HEK293 (cell line): ENCODE measurements around the gene SOX5.
"Not testable (repeated sequence)": the region's sequence is repeated elsewhere in the genome, so short reads cannot be mapped to it uniquely, and the experiment has no call there.

Experiments used
- CTCF ChIP-seq: fragments of 450-650 bp; formaldehyde crosslinking; IDR thresholded peaks from 2 replicates; pipeline ENCODE4 v1.5.1; 2016; ENCODE audit warnings: missing biosample characterization, missing genetic modification characterization
- OSR2 ChIP-seq: fragments of 450-650 bp; formaldehyde crosslinking; IDR thresholded peaks from 2 replicates; pipeline ENCODE4 v1.5.1; 2016; ENCODE audit warnings: missing biosample characterization, missing genetic modification characterization
- REST ChIP-seq: fragments of 450-650 bp; formaldehyde crosslinking; IDR thresholded peaks from 2 replicates; pipeline ENCODE4 v1.5.1; 2016; ENCODE audit warnings: missing biosample characterization, missing genetic modification characterization
- SETDB1 ChIP-seq: IDR thresholded peaks from one replicate; pipeline ENCODE4 v1.6.1; 2017; ENCODE audit warnings: mild to moderate bottlenecking, low read length, moderate library complexity, mixed read lengths; ENCODE audit not compliant: insufficient read length
- SP2 ChIP-seq: fragments of 450-650 bp; formaldehyde crosslinking; IDR thresholded peaks from 2 replicates; pipeline ENCODE4 v1.5.1; 2016; ENCODE audit warnings: missing biosample characterization, missing genetic modification characterization
- TSHZ1 ChIP-seq: fragments of 450-650 bp; formaldehyde crosslinking; IDR thresholded peaks from 2 replicates; pipeline ENCODE4 v1.5.1; 2016; ENCODE audit warnings: missing biosample characterization, missing genetic modification characterization, borderline replicate concordance
- YY1 ChIP-seq: fragments of 450-650 bp; formaldehyde crosslinking; IDR thresholded peaks from 2 replicates; pipeline ENCODE4 v1.5.1; 2018; ENCODE audit warnings: missing biosample characterization, missing genetic modification characterization
- ZBTB6 ChIP-seq: fragments of 450-650 bp; formaldehyde crosslinking; IDR thresholded peaks from 2 replicates; pipeline ENCODE4 v1.5.1; 2017; ENCODE audit warnings: missing biosample characterization, missing genetic modification characterization
- ZBTB7A ChIP-seq: fragments of 450-650 bp; formaldehyde crosslinking; IDR thresholded peaks from 2 replicates; pipeline ENCODE4 v1.5.1; 2016; ENCODE audit warnings: low read depth, missing biosample characterization, missing genetic modification characterization
- ZNF26 ChIP-seq: fragments of 450-650 bp; formaldehyde crosslinking; IDR thresholded peaks from 2 replicates; pipeline ENCODE4 v1.5.1; 2016; ENCODE audit warnings: missing biosample characterization, missing genetic modification characterization
- ZNF561 ChIP-seq: fragments of 450-650 bp; IDR thresholded peaks from 2 replicates; pipeline ENCODE4 v1.5.1; 2018; ENCODE audit warnings: missing biosample characterization, missing genetic modification characterization, borderline replicate concordance
- ZNF629 ChIP-seq: fragments of 450-650 bp; formaldehyde crosslinking; IDR thresholded peaks from 2 replicates; pipeline ENCODE4 v1.5.1; 2017; ENCODE audit warnings: missing biosample characterization, missing genetic modification characterization
- ZNF639 ChIP-seq: fragments of 450-650 bp; formaldehyde crosslinking; IDR thresholded peaks from 2 replicates; pipeline ENCODE4 v1.5.1; 2016; ENCODE audit warnings: missing biosample characterization, missing genetic modification characterization

GRCh38 chr12:23491029-23491428 is 458.4 kb downstream of the SOX5 start:
- not testable (repeated sequence) for TF ChIP-seq CTCF; TSHZ1 (tag by site-specific recombination); ZBTB6 (tag by site-specific recombination); YY1 (tag by site-specific recombination); ZBTB7A; REST; SETDB1; ZNF629; ZNF561 (tag by site-specific recombination); OSR2; SP2 (tag by site-specific recombination); ZNF639 (tag by site-specific recombination); ZNF26 (tag by site-specific recombination)
